ENCODE results near the gene ZBTB49.
"Not testable (repeated sequence)": the region's sequence is repeated elsewhere in the genome, so short reads cannot be mapped to it uniquely, and the experiment has no call there.

Gene ZBTB49

DNA sequence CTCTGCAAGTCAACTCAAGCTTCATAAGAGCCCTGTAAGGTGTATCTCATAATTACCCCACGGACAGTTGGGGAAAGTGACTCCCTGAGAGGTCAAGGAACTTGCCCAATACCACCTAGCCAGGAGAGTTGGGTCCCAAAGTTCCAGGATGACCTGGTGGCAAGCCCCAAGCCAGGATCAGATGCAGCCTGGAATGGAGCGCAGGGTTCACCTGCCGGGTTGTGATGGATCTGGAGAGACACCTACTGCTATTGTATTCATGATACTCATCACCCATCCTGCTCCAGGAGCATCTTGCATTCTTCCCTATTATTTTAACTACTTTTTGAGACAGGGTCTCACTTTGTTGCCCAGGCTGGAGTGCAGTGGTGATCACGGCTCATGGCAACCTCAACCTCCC lies 36.1 kb downstream of the ZBTB49 start:
- no peak for DNase-seq

DNA sequence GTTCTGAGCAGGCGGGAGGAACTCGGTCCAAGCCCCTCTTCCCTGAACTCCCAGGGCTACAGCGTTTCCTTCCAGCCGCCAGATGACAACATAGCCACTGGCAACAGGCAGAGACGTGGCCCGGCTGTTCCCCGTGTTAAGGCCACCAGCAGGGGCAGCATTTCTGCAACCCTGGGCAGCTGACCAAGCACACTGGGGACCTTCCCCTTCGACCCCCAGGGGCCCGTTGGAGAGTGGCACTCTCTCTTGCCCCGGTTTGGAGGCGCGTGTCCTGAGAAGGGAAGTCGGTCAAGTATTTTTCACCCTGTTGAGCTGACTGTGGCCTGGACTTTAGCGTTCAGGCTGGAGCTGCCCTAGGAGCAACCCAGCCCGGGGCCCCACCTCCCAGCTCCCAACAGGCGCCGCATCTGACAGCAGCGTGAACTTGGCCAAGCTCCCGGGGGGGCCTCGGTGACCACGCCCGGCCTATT lies 37.6 kb downstream of the ZBTB49 start:
- no peak for DNase-seq

DNA sequence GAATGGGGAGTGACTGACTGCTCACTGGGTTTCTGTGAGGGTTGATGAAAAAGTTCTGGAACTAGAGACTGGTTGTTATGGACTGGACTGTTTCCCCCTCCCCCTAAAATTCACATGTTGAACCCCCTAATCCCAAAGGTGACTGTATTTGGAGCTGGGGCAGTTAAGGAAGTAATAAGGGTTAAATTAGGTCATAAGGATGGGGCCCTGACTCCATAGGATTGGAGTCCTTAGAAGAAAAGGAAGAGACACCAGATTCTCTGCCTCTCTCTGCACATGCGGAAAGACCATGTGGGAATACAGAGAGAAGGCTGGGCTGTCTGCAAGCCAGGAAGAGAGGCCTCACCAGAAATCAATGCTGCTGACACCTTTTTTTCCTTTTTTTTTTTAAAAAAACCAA lies 38.2 kb downstream of the ZBTB49 start:
- no peak for DNase-seq

DNA sequence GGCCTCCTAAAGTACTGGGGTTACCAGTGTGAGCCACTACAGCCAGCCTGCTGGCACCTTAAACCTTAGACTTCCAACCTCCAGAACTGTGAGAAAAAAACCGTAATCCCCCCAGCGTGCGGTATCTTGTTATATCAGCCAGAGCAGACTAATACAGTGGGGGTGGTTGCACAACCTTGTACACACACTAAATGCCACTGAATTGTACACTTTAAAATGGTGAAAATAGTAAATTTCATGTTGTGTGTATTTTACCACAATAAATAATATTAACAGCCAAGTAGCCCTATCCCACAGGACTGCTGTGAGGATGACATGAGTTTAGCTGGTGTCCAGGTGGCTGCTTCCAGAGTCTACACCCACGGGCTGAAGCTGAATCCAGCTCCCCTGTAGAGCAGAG lies 38.8 kb downstream of the ZBTB49 start:
- no peak for DNase-seq

DNA sequence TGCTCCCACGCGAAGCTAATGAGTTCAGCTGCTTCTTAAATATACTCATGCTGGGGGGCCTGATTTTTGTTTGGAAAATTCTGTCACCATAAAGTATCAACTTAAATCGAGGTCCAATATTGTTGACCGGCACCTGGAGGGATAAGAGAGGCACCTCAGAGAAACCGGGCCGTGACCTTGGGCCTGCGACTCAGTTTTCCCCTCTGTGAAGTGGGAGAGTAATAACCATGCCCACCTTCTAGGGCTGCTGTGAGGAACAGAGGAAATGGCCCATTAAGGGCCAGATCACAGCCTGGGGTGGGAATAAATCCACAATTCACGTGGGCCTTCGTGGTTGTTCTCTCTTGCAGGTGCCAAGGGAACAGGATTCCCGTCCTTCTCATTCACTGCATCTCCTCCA lies 39.4 kb downstream of the ZBTB49 start:
- DNase-seq = no peak

- DNase-seq = no peak
These were observed 40.7 kb downstream of the ZBTB49 start for GRCh38 chr4:4330794-4331193.

DNA sequence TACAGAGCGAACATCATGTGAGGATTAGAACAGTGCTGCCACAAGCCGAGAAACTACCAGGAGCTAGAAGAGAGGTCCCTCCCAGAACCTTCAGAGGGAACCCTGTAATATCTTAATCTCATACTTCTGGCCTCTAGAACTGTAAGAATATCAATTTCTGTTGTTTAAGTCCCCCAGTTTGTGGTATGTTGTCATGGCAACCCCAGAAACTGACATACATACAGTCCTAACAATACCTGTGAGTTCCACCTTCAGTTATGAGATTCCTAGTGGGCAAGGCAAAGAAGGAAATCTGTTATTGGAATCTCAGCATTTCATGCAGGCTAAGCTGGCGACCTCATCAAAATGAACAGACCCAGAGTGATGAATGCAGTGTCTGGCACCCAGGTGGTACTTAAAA lies 42.5 kb downstream of the ZBTB49 start:
- no peak for DNase-seq

DNA sequence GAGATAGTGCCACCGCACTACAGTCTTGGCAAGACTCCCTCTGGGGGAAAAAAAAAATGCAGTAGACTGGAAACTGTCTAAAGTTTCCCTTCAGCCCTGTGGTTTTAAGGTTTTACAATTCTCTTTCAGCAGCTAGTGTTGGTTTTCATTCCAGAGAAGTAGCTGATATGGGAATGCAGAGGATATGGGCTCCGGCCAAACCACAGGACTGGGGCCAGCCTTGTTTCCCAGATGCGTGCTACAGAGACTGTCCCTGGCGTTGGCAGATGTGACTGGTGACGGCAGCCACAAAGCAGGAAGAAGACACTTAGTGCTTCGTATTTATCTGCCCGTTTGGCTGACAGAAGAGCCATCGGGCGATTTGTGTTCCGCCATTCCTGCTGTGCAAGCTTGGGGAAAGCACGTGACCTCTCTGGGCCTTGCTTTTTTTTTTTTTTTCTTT lies 43.2 kb downstream of the ZBTB49 start:
- DNase-seq = no peak

DNA sequence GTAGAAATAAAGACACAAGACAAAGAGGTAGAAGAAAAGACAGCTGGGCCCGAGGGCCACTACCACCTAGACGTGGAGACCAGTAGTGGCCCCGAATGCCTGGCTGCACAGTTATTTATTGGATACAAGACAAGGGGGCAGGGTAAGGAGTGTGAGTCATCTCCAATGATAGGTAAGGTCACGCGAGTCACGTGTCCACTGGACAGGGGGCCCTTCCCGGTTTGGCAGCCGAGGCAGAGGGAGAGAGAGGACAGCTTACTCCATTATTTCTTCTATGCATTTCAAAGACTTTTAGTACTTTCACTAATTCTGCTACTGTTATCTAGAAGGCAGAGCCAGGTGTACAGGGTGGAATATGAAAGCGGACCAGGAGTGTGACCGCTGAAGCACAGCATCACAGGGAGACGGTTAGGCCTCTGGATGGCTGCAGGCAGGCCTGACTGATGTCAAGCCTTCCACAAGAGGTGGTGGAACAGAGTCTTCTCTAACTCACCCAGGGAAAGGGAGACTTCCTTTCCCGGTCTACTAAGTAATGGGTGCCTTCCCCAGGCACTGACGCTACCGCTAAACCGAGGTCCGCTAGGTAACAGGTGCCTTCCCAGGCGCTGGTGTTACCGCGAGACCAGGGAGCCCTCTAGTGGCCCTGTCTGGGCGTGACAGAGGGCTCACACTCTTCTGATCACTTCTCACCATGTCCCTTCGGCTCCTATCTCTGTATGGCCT lies 44.9 kb downstream of the ZBTB49 start:
- no peak for DNase-seq

DNA sequence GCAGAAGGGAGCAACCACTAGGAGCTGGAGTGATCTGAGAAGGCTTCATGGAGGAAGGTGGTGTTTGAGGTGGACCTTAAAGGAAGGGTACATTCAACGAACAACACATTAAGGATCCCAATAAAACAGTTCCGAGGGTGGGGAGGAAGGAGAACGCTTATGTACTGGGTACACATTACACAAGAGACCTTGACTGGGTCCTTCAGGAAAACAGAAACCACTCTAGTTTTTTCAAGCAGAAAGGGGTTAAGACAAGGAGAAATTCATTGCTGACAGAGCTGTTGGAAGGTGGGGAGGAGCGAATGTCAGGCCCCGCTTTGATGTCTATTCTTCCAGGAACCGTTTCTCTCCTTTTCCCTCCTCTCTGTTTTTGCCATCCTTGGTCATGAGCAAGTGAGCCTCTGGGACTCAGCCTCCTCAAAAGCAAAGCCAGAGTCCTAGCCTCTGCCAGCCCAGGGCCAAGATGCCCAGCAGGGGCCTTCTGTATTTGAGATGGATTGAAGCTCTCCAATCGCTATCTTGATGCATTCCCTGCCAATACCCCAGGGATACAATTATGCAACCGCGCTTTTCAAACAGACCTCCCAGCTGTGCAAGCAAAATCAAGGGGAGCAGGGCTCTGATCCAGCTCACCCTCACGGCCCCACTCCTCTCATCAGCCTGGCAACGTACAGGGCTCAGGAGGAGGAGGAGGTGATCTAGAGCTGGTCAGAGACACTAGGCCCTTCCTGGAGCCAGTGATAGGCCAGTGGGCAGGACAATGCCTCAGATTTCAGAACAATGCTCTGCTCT lies 48.4 kb downstream of the ZBTB49 start:
- no peak for DNase-seq

DNA sequence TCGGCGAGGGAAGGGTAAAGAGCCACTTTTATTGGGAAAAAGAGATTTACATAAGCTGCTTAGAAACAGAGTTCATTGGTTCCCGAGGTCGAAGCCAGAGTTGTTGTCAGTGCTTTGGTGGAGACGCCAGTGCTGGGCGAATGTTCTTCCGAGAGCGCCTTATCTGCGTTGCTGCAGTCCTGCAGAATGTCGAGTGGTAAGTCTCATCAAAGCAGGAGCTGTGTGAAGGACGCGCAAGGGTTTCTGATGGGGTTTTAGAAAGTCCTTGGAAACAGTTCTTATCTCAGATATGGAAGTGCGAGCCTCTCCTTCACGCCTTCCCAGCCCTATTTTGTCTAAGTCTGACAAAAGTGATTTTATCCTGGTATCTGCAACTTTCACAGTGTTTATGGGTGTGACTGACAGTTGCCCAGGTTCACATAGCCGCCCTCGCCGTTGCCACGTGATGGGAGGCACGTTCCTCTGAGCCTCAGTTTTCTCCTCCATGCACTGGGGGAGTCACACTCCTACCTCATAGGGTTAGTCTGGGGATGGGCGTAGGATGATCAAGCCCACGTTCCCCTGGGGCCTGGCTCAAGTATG lies 49.5 kb downstream of the ZBTB49 start:
- DNase-seq = no peak

- DNase-seq = no peak
These were observed 52.0 kb downstream of the ZBTB49 start for GRCh38 chr4:4341861-4342650.

DNA sequence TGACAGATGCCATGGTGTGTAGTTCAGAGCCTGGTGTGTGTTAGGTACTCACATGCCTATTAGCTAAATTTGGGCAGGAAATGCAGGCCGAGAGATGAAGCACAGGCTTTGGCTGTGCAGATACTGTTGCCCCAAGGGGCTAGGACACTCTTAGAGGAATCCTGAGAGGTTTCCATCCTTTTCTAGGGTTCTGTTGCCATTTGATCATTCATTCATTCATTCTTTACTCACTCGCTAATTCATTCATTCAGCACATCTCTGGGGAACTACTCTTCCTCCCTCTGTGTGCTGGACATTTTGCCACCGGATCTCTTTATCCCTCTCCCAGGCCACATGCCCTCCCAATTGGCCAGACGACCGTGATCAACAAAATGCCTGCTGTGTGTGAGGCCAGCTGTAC lies 53.0 kb downstream of the ZBTB49 start:
- no peak for DNase-seq

DNA sequence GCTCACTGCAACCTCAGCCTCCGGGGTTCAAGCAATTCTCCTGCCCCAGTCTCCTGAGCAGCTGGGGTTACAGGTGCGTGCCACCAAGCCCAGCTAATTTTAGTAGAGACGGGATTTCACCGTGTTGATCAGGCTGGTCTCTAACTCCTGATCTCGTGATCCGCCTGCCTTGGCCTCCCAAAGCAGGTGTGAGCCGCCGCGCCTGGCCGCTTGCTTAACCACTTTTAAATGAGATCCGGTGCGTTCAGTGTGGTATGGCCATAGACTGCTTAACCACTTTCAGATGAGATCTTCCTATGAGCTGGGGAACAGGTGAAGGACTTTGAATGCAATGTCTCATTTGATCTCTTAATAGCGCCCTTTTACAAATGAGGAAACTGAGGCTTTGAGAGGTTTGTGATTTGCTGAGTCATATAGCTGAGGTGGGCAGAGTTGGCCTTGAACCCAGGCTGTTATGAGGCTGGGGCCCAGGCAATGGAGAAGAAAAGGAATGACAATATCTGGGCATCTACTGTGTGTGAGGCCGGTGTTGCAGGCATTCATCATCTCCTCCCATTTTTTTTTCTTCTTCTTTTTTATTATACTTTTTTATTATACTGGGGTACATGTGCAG lies 55.0 kb downstream of the ZBTB49 start:
- no peak for DNase-seq

GRCh38 chr4:4347585-4347984 lies 57.5 kb downstream of the ZBTB49 start:
- no peak for DNase-seq

DNA sequence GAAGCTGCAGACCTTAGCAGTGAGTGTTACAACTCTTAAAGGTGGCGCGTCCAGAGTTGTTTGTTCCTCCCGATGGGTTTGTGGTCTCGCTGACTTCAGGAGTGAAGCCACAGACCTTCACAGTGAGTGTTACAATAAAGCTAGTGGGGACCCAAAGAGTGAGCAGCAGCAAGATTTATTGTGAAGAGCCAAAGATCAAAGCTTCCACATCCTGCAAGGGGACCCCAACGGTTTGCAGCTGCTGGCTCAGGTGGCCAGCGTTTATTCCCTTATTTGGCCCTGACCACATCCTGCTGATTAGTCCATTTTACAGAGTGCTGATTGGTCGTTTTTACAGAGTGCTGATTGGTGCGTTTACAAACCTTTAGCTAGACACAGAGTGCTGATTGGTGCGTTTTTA lies 58.5 kb downstream of the ZBTB49 start:
- not testable (repeated sequence) for DNase-seq

DNA sequence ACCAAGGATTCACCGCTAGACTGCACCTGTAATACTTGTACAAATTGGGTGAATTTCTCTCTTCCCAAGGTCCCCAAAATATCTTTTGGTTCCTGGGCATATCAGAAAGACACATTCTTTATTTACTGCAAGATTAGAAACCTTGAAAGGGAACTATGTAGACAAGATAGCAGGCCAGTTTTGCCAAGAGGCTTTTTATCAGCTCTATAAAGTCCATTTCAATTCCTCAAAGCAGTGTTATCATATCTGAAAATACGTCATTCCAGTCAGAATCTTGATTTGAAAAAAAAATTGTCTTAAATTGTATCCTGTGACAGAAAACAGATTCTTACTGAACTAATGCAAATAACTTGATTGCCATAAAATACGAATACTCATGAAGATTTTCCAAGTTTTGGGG lies 59.8 kb downstream of the ZBTB49 start:
- DNase-seq = no peak

DNA sequence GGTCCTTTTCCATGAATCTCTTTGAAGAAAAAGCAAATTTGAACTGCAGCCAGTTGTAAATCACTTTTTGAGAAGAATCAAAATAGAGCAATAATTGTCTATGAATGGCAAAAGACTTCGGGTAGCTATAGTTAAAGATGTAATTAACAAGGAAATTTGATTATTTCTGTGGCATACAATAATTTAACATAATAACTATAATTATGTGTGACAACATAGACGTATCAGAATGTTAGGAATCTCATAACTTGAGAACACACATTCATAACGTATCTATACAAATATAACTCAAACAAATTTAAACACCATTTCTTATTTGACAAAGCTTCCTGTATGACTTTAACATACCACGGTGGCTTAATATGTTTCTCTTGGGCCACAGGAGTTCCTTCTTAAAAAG lies 60.9 kb downstream of the ZBTB49 start:
- DNase-seq = no peak

DNA sequence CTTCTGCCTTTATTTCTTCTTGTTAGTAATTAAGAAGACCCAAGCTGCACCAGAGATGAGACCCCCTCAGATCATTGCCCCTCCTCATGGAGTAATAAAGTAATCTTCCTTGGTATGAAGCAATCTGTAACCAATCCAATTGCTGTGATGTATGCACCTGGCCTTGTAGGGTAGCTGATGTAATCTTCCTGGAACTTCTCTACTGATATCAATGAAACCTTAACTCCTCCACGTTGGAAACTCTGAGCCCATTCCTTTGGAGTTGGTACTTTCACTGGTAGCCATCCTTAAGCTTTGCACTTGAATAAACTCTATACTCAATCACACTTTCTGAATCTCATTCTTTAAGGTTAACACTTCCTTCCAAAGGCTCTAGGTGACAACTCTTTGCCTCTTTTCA lies 65.3 kb downstream of the ZBTB49 start:
- no peak for DNase-seq

- no peak for DNase-seq
These were observed 66.3 kb downstream of the ZBTB49 start for GRCh38 chr4:4356106-4357041.

DNA sequence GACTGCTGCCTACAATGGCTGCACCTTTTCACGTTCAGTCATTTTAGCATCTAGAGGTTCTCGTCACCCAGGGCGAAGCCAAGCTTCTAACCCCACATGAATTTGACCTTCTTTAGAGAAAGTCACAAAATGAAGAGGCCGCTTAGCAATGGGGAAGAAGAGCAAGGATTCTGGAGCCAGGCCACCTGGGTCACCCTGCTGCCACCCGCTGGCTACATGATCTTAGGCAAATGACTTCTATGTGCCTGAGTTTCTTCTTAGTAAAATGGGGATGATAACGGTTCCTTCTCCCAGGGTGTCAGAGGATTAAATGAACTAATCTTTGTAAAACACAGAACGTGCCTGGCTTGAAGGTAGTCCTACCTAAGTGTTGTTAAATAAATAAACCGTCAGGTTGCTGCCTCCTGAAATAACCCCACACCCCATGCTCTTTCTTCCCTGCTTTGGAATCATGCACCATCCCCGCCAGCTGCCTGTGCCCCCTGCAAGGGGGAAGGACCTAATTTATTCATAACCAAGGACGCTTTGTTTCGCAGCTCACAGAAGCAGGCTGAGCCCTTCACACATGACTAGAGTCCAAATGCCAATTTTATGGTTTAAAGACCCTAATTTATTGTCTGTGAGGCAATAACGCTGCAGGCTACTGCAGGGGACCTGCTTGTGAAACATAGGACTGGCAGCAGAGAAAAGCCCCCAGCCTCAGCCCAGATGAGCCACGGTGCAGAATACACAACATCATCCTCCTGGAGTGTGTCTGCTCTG lies 68.2 kb downstream of the ZBTB49 start:
- DNase-seq = no peak
